Nephron (organoid): ENCODE measurements around the gene TAS2R50.

Source experiments
- H3K27ac Mint-ChIP-seq, 3 experiments: 2 replicates each; pipeline ENCODE4 v1.8.0; 2020; ENCODE audit warnings: mixed read lengths in 3 of 3, mild to moderate bottlenecking in 2 of 3, moderate library complexity in 1 of 3
- H3K27me3 Mint-ChIP-seq: 2 replicates; pipeline ENCODE4 v1.8.0; 2021; ENCODE audit warnings: low read depth, mild to moderate bottlenecking, moderate library complexity, mixed read lengths
- H3K36me3 Mint-ChIP-seq: 2 replicates; pipeline ENCODE4 v1.8.0; 2020; ENCODE audit warnings: low read depth, mixed read lengths
- H3K4me1 Mint-ChIP-seq: 2 replicates; pipeline ENCODE4 v1.8.0; 2020; ENCODE audit warnings: mixed read lengths
- H3K4me3 Mint-ChIP-seq, 3 experiments: 2 replicates each; pipeline ENCODE4 v1.8.0; 2020; ENCODE audit warnings: mild to moderate bottlenecking in 3 of 3, mixed read lengths in 3 of 3, moderate library complexity in 2 of 3
- H3K9me3 Mint-ChIP-seq: 2 replicates; pipeline ENCODE4 v1.8.0; 2020; ENCODE audit warnings: mixed read lengths
- CTCF ChIP-seq, 3 experiments: fragments of 200-600 bp; sonication (generic); IDR thresholded peaks; one replicate each; pipeline ENCODE4 v1.5.0; 2021; ENCODE audit warnings: antibody characterized with exemption in 3 of 3; ENCODE audit not compliant: unreplicated experiment in 3 of 3

Gene TAS2R50

GRCh38 chr12:10965476-10965875, 21.2 kb downstream of the TAS2R50 start:
- H3K4me1 Mint-ChIP-seq, result no peaks in the 10 kb centered on the region
- no peak overlapping the region for H3K27ac Mint-ChIP-seq
- peaks cover 34% of the 10 kb centered on the region for H3K36me3 Mint-ChIP-seq
- no peaks in the 10 kb centered on the region for H3K9me3 Mint-ChIP-seq
- no peak overlapping the region for H3K4me3 Mint-ChIP-seq
- no peak for TF ChIP-seq CTCF (IDR thresholded peaks at IDR 0.05; ENCODE audit: unreplicated experiment in 3 of 3)
- H3K27me3 Mint-ChIP-seq, result no peaks in the 10 kb centered on the region

- Mint-ChIP-seq H3K27ac (no peak overlapping the region), H3K9me3 (peaks cover 24% of the 10 kb centered on the region)
Measured at GRCh38 chr12:10960211-10960610, 26.5 kb downstream of the TAS2R50 start.

GRCh38 chr12:10959804-10960203, 26.9 kb downstream of the TAS2R50 start:
- H3K27ac Mint-ChIP-seq, result no peak overlapping the region
- no peaks in the 10 kb centered on the region for H3K4me1 Mint-ChIP-seq
- peaks cover 68% of the 10 kb centered on the region for H3K36me3 Mint-ChIP-seq
- peaks cover 29% of the 10 kb centered on the region for H3K9me3 Mint-ChIP-seq
- no peak for TF ChIP-seq CTCF (IDR thresholded peaks at IDR 0.05; ENCODE audit: unreplicated experiment in 3 of 3)
- H3K4me3 Mint-ChIP-seq, result no peak overlapping the region
- no peaks in the 10 kb centered on the region for H3K27me3 Mint-ChIP-seq

More at GRCh38 chr12:10960211-10960610, 26.5 kb downstream of the TAS2R50 start:
- peaks cover 64% of the 10 kb centered on the region for H3K36me3 Mint-ChIP-seq
- no peaks in the 10 kb centered on the region for H3K27me3 Mint-ChIP-seq
- no peak overlapping the region for H3K4me3 Mint-ChIP-seq
- no peak for TF ChIP-seq CTCF (IDR thresholded peaks at IDR 0.05; ENCODE audit: unreplicated experiment in 3 of 3)
- no peaks in the 10 kb centered on the region for H3K4me1 Mint-ChIP-seq

GRCh38 chr12:10957741-10958140, 29.0 kb downstream of the TAS2R50 start:
- Mint-ChIP-seq H3K27ac (no peak overlapping the region), H3K4me1 (no peaks in the 10 kb centered on the region), H3K4me3 (no peak overlapping the region), H3K27me3 (no peaks in the 10 kb centered on the region), H3K36me3 (peaks cover 74% of the 10 kb centered on the region), H3K9me3 (peaks cover 48% of the 10 kb centered on the region)
- TF ChIP-seq CTCF (IDR thresholded peaks at IDR 0.05; ENCODE audit: unreplicated experiment in 3 of 3), result no peak

GRCh38 chr12:10956085-10956484, 30.6 kb downstream of the TAS2R50 start:
- H3K4me3 Mint-ChIP-seq, result no peak overlapping the region
- H3K27me3 Mint-ChIP-seq, result no peaks in the 10 kb centered on the region
- H3K27ac Mint-ChIP-seq, result no peak overlapping the region
- no peak for TF ChIP-seq CTCF (IDR thresholded peaks at IDR 0.05; ENCODE audit: unreplicated experiment in 3 of 3)
- no peaks in the 10 kb centered on the region for H3K4me1 Mint-ChIP-seq
- H3K36me3 Mint-ChIP-seq, result peaks cover 71% of the 10 kb centered on the region
- peaks cover 51% of the 10 kb centered on the region for H3K9me3 Mint-ChIP-seq

- peaks cover 73% of the 10 kb centered on the region for H3K9me3 Mint-ChIP-seq
- peaks cover 82% of the 10 kb centered on the region for H3K36me3 Mint-ChIP-seq
- no peak overlapping the region for H3K4me3 Mint-ChIP-seq
- H3K4me1 Mint-ChIP-seq, result no peaks in the 10 kb centered on the region
- no peak overlapping the region for H3K27ac Mint-ChIP-seq
- TF ChIP-seq CTCF (IDR thresholded peaks at IDR 0.05; ENCODE audit: unreplicated experiment in 3 of 3), result no peak
- H3K27me3 Mint-ChIP-seq, result no peaks in the 10 kb centered on the region
Measured at GRCh38 chr12:10952645-10953044, 34.1 kb downstream of the TAS2R50 start.
